Measurements from ENCODE around the gene CHRDL1. TPM values are rescaled to one million over a fixed set of nuclear protein-coding genes. Genes with fewer than 3 reads are reported as not detected.

The CHRDL1 gene
- total and polyA plus RNA-seq, 2 experiments from 2014 or later = 0.06 TPM; not detected in 1

DNA sequence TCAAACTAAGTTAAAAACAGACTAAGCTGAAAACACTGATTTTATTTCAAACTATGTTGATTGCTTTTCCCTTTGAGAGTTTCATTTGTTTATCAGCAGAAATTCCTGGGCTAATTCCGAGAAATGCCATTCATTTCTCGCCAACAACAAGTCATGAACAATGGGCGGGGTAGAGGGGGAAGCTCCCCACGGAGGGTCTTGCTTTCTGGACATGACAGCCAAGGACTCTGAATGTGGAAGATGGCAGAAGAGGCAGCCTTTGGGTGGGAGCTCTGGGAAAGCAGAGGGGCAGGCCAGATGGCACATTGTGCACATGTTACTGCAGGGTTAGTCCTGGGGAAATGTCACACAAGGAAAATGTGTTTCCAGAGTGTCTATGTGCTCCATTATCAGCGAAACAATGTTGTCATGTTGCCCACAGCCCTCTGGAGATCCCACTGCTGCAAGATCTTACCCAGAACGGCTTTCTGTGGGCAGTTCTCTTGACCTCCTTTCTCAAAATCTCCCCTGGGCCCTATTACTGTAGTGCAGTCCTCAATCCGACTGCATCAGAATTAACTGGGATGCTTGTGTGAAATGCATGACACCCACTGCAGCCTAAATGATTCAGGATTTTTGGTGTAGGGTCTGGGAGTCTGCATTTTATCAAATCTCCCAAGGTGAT, 45.0 kb downstream of the CHRDL1 start:
- Histone ChIP-seq H3F3A (ENCODE audit: insufficient read depth) (no peaks in the 10 kb centered on the region), H3K79me2 (ENCODE audit: insufficient read depth) (no peaks in the 10 kb centered on the region), H3K9me3 (ENCODE audit: low read depth) (no peaks in the 10 kb centered on the region), H3K9me2 (ENCODE audit: insufficient read depth) (no peaks in the 10 kb centered on the region), H3K27ac (no peak overlapping the region), H3K36me3 (ENCODE audit: low read depth) (no peaks in the 10 kb centered on the region), H3K27me3 (replicated peaks; ENCODE audit: insufficient read depth) (no peaks in the 10 kb centered on the region), H3K4me2 (ENCODE audit: unreplicated experiment) (no peak overlapping the region), H2AFZ (no peak overlapping the region), H4K20me1 (ENCODE audit: insufficient read depth) (no peaks in the 10 kb centered on the region), H3K4me3 (no peak overlapping the region), H3K9ac (no peak overlapping the region), H3K4me1 (ENCODE audit: insufficient read depth) (no peaks in the 10 kb centered on the region)
- TF ChIP-seq EZH2 (IDR thresholded peaks at IDR 0.05; ENCODE audit: insufficient read depth, poor library complexity, severe bottlenecking) (no peak), EZH2phosphoT487 (IDR thresholded peaks at IDR 0.05; ENCODE audit: insufficient read depth, low read depth) (no peak)
- in situ Hi-C loops (cut with MboI) = no loop called here
- WGBS, 2 experiments (ENCODE audit: low coverage in 1 of 2, low lambda C conversion rate in 2 of 2, missing lambda C conversion rate in 2 of 2) = 34 to 43% methylated on average over 7 of the region's 7 CpGs
- no peak for DNase-seq

DNA sequence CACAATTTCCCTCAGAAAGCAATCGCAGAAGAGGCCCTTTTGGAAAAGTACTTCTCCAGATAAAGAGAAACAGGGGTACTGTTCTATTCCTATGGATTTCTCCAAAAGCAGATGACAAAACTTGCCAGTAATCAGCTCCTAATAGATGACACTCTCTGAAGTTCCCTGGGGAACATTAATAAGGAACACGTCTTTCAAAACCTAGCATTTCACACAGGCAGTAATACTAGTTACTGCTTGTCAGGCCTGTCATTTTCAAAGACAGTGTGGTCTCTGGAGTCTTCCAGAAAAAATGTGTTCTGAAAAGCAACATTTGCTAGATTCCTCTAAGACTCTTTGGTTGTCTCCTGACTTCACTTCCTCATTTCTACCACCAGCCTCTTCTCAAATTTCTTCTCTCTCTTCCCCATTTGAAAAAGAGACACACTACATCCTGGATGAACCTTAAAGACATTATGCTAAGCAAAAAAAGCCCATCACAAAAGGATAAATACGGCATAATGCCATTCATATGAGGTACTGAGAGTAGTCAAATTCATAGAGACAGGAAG, 47.3 kb downstream of the CHRDL1 start:
- no peak overlapping the region for H3K27ac ChIP-seq
- no peak overlapping the region for H2AFZ ChIP-seq
- 0 out of 2 replicates have a peak, but pooled peaks cover 5% of the 10 kb centered on the region for H3F3A ChIP-seq (ENCODE audit: insufficient read depth)
- WGBS, 2 experiments (ENCODE audit: low coverage in 1 of 2, low lambda C conversion rate in 2 of 2, missing lambda C conversion rate in 2 of 2) = 78 to 84% methylated on average over 3 of the region's 3 CpGs
- no peaks in the 10 kb centered on the region for H3K9me2 ChIP-seq (ENCODE audit: insufficient read depth)
- no peaks in the 10 kb centered on the region for H3K9me3 ChIP-seq (ENCODE audit: low read depth)
- no peak overlapping the region for H3K9ac ChIP-seq
- no peaks in the 10 kb centered on the region for H3K36me3 ChIP-seq (ENCODE audit: low read depth)
- no peak overlapping the region for H3K4me3 ChIP-seq
- no peak for DNase-seq
- in situ Hi-C loops (cut with MboI) = no loop called here
- no peaks in the 10 kb centered on the region for H3K79me2 ChIP-seq (ENCODE audit: insufficient read depth)
- no peaks in the 10 kb centered on the region for H3K27me3 ChIP-seq (replicated peaks; ENCODE audit: insufficient read depth)
- peaks cover 11% of the 10 kb centered on the region for H3K4me1 ChIP-seq (ENCODE audit: insufficient read depth)
- H4K20me1 ChIP-seq (ENCODE audit: insufficient read depth) = no peaks in the 10 kb centered on the region
- H3K4me2 ChIP-seq (ENCODE audit: unreplicated experiment) = no peak overlapping the region
- TF ChIP-seq EZH2 (IDR thresholded peaks at IDR 0.05; ENCODE audit: insufficient read depth, poor library complexity, severe bottlenecking) = no peak

DNA sequence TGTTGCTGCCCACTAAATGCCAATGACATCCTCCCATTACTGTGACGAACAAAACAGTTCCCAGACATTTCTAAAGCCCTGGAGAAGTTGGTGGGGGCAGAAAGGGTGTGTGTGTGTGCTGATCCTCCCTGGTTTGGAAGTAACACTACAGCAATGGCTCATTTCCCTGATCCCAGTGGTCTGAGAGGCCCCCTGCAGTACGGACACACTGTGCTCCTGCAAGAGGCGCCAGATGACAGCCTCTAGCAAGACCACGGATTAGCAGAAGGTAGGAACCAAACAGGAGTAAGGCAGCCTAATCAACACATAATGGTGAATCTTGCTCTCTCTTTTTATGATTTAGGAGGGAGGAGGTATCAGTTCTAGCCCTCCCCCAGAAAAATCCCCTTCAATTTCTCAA, 49.6 kb downstream of the CHRDL1 start:
- Histone ChIP-seq H3K27ac (no peak overlapping the region), H3K36me3 (ENCODE audit: low read depth) (no peaks in the 10 kb centered on the region), H3K27me3 (replicated peaks; ENCODE audit: insufficient read depth) (no peaks in the 10 kb centered on the region), H3K9ac (no peak overlapping the region), H3K4me3 (no peak overlapping the region), H2AFZ (no peak overlapping the region), H3K4me1 (ENCODE audit: insufficient read depth) (peaks cover 19% of the 10 kb centered on the region), H4K20me1 (ENCODE audit: insufficient read depth) (no peaks in the 10 kb centered on the region), H3K9me2 (ENCODE audit: insufficient read depth) (no peaks in the 10 kb centered on the region), H3K9me3 (ENCODE audit: low read depth) (no peaks in the 10 kb centered on the region), H3F3A (ENCODE audit: insufficient read depth) (0 out of 2 replicates have a peak, but pooled peaks cover 6% of the 10 kb centered on the region), H3K79me2 (ENCODE audit: insufficient read depth) (no peaks in the 10 kb centered on the region), H3K4me2 (ENCODE audit: unreplicated experiment) (no peak overlapping the region)
- DNase-seq = no peak
- in situ Hi-C loops (cut with MboI) = no loop called here
- 34 to 42% methylated on average over 4 of the region's 4 CpGs for WGBS, 2 experiments (ENCODE audit: low coverage in 1 of 2, low lambda C conversion rate in 2 of 2, missing lambda C conversion rate in 2 of 2)
- TF ChIP-seq EZH2 (IDR thresholded peaks at IDR 0.05; ENCODE audit: insufficient read depth, poor library complexity, severe bottlenecking) (no peak), EZH2phosphoT487 (IDR thresholded peaks at IDR 0.05; ENCODE audit: insufficient read depth, low read depth) (no peak)

DNA sequence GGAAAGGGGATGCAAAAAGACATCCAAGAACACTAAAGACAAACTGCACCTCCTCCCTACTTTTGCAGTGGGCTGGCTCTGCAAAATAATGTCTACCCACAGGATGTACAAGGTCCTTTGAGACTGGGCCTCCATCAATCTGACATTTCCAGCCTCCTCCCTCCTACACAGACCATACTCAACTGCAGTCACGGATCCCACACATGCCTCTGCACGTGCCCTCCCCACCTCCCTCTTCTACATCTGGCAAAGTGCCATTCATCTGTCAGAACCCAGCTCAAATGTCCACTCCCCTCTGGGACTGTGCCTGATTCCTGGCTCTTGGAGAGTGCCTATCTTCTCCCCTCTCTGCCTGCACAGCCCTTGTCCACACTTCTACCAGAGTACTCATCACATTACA, 50.3 kb downstream of the CHRDL1 start:
- Histone ChIP-seq H3K9ac (no peak overlapping the region), H3F3A (ENCODE audit: insufficient read depth) (0 out of 2 replicates have a peak, but pooled peaks cover 11% of the 10 kb centered on the region), H3K27ac (no peak overlapping the region), H3K4me3 (no peak overlapping the region), H4K20me1 (ENCODE audit: insufficient read depth) (no peaks in the 10 kb centered on the region), H3K9me3 (ENCODE audit: low read depth) (no peaks in the 10 kb centered on the region), H3K4me1 (ENCODE audit: insufficient read depth) (peaks cover 23% of the 10 kb centered on the region), H3K36me3 (ENCODE audit: low read depth) (no peaks in the 10 kb centered on the region), H3K79me2 (ENCODE audit: insufficient read depth) (no peaks in the 10 kb centered on the region), H3K4me2 (ENCODE audit: unreplicated experiment) (no peak overlapping the region), H3K9me2 (ENCODE audit: insufficient read depth) (no peaks in the 10 kb centered on the region), H3K27me3 (replicated peaks; ENCODE audit: insufficient read depth) (no peaks in the 10 kb centered on the region), H2AFZ (no peak overlapping the region)
- TF ChIP-seq EZH2 (IDR thresholded peaks at IDR 0.05; ENCODE audit: insufficient read depth, poor library complexity, severe bottlenecking) (no peak), EZH2phosphoT487 (IDR thresholded peaks at IDR 0.05; ENCODE audit: insufficient read depth, low read depth) (no peak)
- DNase-seq = no peak
- in situ Hi-C loops (cut with MboI) = no loop called here
- WGBS, 2 experiments (ENCODE audit: low coverage in 1 of 2, low lambda C conversion rate in 2 of 2, missing lambda C conversion rate in 2 of 2) = 29% methylated on average over 2 of the region's 2 CpGs; no CpG with 5 or more reads in 1 of the 2 experiments
